SK-N-MC (cell line): ENCODE data around the gene CDC26.

Experiments
- EZH2 ChIP-seq: fragments of 200-600 bp; sonication (generic); IDR thresholded peaks from one replicate; pipeline ENCODE4 v1.6.1; 2017; ENCODE audit warnings: antibody characterized with exemption
- POLR2AphosphoS5 ChIP-seq: IDR thresholded peaks from 2 replicates; pipeline ENCODE4 v1.6.1; 2012; ENCODE audit warnings: mild to moderate bottlenecking, low read depth, low read length, borderline replicate concordance

- TF ChIP-seq POLR2AphosphoS5 (no peak), EZH2 (no peak)
Measured at GRCh38 chr9:113245894-113246293, 29.5 kb downstream of the CDC26 start.
